Tibial nerve (tissue), 3 donors: ENCODE measurements around the gene C14orf180.

Experiments used
- POLR2A ChIP-seq, 2 donors: fragments of 450-650 bp; IDR thresholded peaks; one replicate each; pipeline ENCODE4 v1.6.1; 2017; ENCODE audit warnings: antibody characterized with exemption in 2 of 2, mild to moderate bottlenecking in 2 of 2, moderate library complexity in 2 of 2
- TF ChIP-seq, protein P1 (sequence below), 5 experiments: fragments of 200-600 bp in 3 of 5; fragments of 450-650 bp in 2 of 5; sonication (generic) in 3 of 5; IDR thresholded peaks; one replicate each; pipeline ENCODE4 v1.5.1; 2016 to 2019; ENCODE audit warnings: antibody characterized with exemption in 5 of 5, mild to moderate bottlenecking in 3 of 5, moderate library complexity in 2 of 5

DNA sequence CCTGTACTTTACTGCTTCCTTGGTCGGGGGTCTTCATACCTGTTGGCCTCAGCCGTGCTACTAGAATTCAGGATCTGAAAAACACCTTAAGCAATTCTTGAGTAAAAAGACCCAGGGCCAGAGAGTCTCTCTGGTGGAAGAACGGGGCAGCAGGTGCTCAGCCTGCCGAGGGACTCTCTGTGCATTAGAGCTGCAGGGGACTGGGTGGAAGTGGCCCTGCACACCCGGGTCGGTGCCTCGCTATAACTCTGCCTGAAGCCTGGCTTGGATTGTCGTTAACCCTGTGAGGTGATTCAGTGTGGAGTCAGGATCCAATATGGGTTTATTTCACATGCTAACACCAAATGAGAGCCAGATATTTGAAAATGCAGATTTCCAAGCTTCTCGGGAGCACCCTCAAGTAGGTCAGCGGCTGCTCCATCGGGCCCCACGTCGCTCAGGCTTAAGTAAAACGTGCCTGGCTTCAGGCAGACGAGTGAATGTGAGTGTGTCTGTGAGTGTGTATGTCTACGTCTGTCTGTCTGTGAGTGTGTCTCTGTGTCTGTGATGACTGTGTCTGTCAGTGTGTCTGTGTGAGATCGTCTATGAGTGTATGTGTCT is 35.1 kb upstream of the C14orf180 start:
- TF ChIP-seq, protein P1, sequence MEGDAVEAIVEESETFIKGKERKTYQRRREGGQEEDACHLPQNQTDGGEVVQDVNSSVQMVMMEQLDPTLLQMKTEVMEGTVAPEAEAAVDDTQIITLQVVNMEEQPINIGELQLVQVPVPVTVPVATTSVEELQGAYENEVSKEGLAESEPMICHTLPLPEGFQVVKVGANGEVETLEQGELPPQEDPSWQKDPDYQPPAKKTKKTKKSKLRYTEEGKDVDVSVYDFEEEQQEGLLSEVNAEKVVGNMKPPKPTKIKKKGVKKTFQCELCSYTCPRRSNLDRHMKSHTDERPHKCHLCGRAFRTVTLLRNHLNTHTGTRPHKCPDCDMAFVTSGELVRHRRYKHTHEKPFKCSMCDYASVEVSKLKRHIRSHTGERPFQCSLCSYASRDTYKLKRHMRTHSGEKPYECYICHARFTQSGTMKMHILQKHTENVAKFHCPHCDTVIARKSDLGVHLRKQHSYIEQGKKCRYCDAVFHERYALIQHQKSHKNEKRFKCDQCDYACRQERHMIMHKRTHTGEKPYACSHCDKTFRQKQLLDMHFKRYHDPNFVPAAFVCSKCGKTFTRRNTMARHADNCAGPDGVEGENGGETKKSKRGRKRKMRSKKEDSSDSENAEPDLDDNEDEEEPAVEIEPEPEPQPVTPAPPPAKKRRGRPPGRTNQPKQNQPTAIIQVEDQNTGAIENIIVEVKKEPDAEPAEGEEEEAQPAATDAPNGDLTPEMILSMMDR (IDR thresholded peaks at IDR 0.05): no peak
- no peak for TF ChIP-seq POLR2A (IDR thresholded peaks at IDR 0.05)
